IgD-negative memory B cell (primary cell): Measurements from ENCODE around the gene NEXN. TPM values are rescaled to one million over a fixed set of nuclear protein-coding genes. Genes with fewer than 3 reads are reported as not detected.
"Not testable (repeated sequence)": the region's sequence is repeated elsewhere in the genome, so short reads cannot be mapped to it uniquely, and the experiment has no call there.

ENCODE experiments used
- H3K27ac Mint-ChIP-seq, 3 donors: one replicate each; pipeline ENCODE4 v1.8.0; 2020 to 2022; ENCODE audit warnings: mild to moderate bottlenecking in 3 of 3, mixed read lengths in 3 of 3, moderate library complexity in 1 of 3
- H3K27me3 Mint-ChIP-seq: one replicate; pipeline ENCODE4 v1.8.0; 2021; ENCODE audit warnings: mixed read lengths
- H3K36me3 Mint-ChIP-seq: one replicate; pipeline ENCODE4 v1.8.0; 2020; ENCODE audit warnings: mild to moderate bottlenecking, mixed read lengths
- H3K4me1 Mint-ChIP-seq, 3 donors: one replicate each; pipeline ENCODE4 v1.8.0; 2020 to 2022; ENCODE audit warnings: mixed read lengths in 3 of 3, mild to moderate bottlenecking in 1 of 3
- H3K4me3 Mint-ChIP-seq, 4 donors: one replicate each; pipeline ENCODE4 v1.8.0; 2020 to 2022; ENCODE audit warnings: mild to moderate bottlenecking in 4 of 4, mixed read lengths in 4 of 4, moderate library complexity in 3 of 4
- H3K9me3 Mint-ChIP-seq, 3 donors: one replicate each; pipeline ENCODE4 v1.8.0; 2020 to 2021; ENCODE audit warnings: mixed read lengths in 3 of 3, mild to moderate bottlenecking in 1 of 3
- polyA plus RNA-seq: library from polyadenylated mRNA; unstranded; fragments of 300-500 nt; fragmentation: Illumina TruSeq; gene quantifications from one replicate; pipeline ENCODE4 v1.2.3, GENCODE V29; 2021

Gene NEXN
- polyA plus RNA-seq, 1 donor from 2014 or later: 3.8 TPM

DNA sequence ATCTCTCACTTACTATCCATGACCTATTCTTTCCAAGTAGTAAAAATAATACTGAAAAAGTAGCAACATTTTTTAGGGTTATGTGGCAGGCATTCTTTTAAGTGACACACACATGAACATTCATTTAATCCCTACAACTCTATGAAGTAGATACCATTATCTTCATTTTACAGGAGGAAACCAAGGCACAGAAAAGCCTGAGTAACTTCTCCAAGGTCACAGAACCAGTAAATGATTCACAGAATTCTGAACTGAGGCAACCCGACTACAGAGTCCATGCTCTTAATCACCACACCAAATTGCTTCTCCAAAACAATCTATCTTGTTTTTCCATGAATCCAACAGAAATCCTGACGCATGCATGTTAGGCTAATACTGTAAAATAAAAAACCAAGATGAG, 73.0 kb downstream of the NEXN start:
- Mint-ChIP-seq H3K27ac (no peak overlapping the region), H3K36me3 (peaks cover 5% of the 10 kb centered on the region), H3K9me3 (no peaks in the 10 kb centered on the region), H3K4me1 (peaks cover 2 to 10% (median 8%) of the 10 kb centered on the region in 3 donors), H3K27me3 (no peaks in the 10 kb centered on the region), H3K4me3 (no peak overlapping the region)

DNA sequence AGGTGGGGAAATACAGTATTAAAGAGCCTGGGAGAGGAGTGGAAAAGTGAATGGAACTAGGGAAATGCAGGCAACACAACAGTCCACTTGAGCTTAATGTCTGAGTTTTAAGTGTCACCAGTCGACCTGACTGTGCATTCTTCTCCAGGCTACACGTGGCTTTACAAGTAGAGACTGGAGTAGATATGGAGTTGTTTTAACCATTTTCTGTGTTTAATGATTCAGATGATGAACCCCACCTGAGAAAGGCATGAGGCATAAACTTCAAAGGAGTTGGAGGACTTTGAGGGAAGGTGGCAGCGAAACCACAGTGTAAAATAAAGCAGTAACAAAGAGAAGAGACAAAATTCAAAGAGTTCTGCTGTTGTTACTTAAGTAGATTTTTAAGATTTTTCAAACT, 77.9 kb downstream of the NEXN start:
- Mint-ChIP-seq H3K9me3 (no peaks in the 10 kb centered on the region), H3K4me3 (peak overlapping the region in 1 of 4 donors; percentile 44), H3K27me3 (no peaks in the 10 kb centered on the region), H3K36me3 (peaks cover 4% of the 10 kb centered on the region), H3K4me1 (peaks cover 13 to 15% (median 14%) of the 10 kb centered on the region in 3 donors), H3K27ac (peak overlapping the region in 1 of 3 donors; percentile 82)

DNA sequence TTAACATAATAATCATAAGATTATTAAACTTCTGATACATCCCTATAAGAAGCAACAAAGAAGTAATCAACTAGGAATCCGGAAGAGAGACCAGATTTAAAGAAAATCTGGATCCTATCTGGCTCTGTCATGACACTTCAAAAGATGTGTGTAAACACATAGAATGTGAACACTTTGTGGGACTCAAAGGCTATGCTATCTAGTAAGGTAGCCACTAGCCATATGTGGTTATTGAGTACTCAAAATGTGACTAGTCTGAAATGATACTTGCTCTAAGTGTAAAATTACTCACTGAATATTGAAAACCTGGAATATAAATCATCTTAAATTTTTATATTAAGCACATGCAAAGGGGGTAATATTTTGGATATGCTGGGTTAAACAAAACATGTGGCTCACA, 81.8 kb downstream of the NEXN start:
- H3K27me3 Mint-ChIP-seq: no peaks in the 10 kb centered on the region
- no peaks in the 10 kb centered on the region for H3K9me3 Mint-ChIP-seq
- H3K36me3 Mint-ChIP-seq: peaks cover 5% of the 10 kb centered on the region
- no peak overlapping the region for H3K27ac Mint-ChIP-seq
- peaks cover 30 to 34% (median 33%) of the 10 kb centered on the region in 3 donors for H3K4me1 Mint-ChIP-seq
- peak overlapping the region in 1 of 4 donors; percentile 9 for H3K4me3 Mint-ChIP-seq

DNA sequence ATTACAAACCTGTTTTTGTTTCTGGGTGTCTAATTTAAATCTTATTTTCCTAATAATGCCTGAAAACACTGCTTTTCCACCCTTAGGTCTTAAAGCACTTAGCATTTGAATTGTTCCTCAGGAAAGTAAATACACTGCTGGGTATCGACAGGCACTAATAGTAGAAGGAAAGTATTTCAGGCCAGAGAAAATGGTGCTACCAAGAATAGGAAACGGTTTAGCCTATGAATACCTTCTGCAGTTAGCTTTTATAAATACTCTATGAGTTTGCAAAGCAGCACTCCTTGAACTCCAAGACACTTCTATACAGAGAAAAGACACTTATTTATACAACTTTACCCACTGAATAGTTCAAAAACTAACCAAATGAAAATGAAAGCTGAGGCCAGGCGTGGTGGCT, 83.7 kb downstream of the NEXN start:
- Mint-ChIP-seq H3K27me3 (no peaks in the 10 kb centered on the region), H3K36me3 (peaks cover 5% of the 10 kb centered on the region), H3K9me3 (no peaks in the 10 kb centered on the region), H3K4me1 (peaks cover 42 to 46% (median 45%) of the 10 kb centered on the region in 3 donors), H3K27ac (peak overlapping the region in 2 of 3 donors; percentile 10 to 64), H3K4me3 (peak overlapping the region in 3 of 4 donors; percentile 32 to 76 (median 58))

DNA sequence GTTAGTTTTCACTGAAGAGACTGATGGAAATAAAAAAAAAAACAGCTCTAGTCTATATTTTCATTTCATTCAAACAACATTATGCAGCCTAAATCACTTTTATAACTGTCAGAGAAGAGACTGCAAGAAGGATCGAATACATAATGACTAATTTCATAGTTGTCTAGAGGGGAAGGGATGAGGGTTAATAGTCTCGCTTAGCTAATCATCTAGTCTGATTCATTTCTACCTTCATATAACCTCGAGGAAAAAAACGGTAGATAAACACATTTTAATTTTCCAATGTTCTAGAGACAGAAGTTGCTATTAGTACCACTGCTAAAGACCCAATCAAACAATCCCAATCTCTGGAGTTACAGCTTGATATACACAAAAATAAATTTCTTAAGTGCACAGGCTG, 87.0 kb downstream of the NEXN start:
- Mint-ChIP-seq H3K4me3 (peak overlapping the region in 3 of 4 donors; percentile 59 to 87 (median 72)), H3K27me3 (no peaks in the 10 kb centered on the region), H3K27ac (peak overlapping the region in 2 of 3 donors; percentile 8 to 50), H3K9me3 (no peaks in the 10 kb centered on the region), H3K36me3 (peaks cover 5% of the 10 kb centered on the region), H3K4me1 (peaks cover 40 to 43% (median 40%) of the 10 kb centered on the region in 3 donors)

DNA sequence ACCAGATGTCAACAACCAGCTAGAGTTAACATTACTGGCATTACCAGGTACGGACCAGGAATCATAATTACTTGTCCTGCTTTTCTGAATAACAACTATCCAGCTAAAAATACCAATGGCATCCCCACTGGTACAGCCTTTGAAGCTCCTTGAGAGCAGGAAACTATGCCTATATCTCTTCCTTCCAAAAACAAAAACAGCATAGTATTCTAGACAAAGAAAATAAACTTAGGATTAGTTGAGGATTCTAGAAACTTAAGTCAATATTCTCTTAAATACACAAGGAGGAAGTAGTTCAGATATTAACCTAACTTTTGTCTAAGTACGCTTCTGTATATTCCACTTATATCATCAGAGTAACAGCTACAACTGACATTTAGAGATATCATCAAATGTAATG, 87.5 kb downstream of the NEXN start:
- Mint-ChIP-seq H3K4me1 (peaks cover 39 to 46% (median 43%) of the 10 kb centered on the region in 3 donors), H3K27me3 (no peaks in the 10 kb centered on the region), H3K36me3 (peaks cover 5% of the 10 kb centered on the region), H3K27ac (peak overlapping the region in 2 of 3 donors; percentile 21 to 50), H3K4me3 (peak overlapping the region in 3 of 4 donors; percentile 59 to 87 (median 72)), H3K9me3 (no peaks in the 10 kb centered on the region)

DNA sequence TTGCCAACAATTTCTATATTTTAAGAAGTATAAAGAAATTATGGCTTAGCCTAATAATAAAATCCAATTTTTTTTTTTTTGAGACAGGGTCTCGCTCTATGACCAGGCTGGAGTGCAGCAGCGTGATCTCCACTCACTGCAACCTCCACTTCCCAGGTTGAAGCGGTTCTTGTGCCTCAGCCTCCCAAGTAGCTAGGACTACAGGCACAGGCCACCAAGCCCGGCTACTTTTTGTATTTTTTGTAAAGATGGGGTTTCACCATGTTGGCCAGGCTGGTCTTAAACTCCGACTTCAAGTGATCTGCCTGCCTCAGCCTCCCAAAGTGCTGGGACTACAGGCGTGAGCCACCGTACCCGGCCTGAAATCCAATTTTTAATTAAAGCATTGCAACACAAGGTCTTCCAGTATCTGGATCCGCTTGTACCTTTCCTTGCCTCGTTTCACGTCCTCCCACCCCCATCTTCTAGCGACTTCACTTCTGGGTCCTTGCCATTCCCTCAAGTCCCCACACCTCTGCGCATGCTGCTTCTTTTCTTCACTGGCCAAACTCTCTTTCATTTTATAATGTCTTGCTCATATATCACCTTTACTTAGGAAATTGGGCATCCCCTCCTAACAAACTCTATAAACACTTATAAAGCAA, 88.1 kb downstream of the NEXN start:
- Mint-ChIP-seq H3K9me3 (no peaks in the 10 kb centered on the region), H3K4me3 (peak overlapping the region in 1 of 4 donors; percentile 87), H3K27ac (peak overlapping the region in 1 of 3 donors; percentile 21), H3K36me3 (peaks cover 1% of the 10 kb centered on the region), H3K27me3 (no peaks in the 10 kb centered on the region), H3K4me1 (peaks cover 35 to 40% (median 38%) of the 10 kb centered on the region in 3 donors)

DNA sequence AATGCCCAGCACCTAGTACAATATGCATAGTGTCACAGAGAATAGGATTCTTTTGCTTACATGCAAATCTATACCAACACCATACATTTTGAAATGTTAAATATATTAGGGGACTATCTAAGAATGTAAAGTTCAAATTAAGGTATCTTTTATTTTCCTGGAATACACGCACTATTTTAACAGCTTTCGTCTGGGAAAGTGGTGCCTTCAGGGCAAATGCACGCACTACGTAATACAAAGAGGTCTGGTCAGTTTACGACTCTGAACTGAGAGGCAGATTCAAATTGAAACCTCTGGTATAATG, 89.5 kb downstream of the NEXN start:
- peaks cover 30 to 35% (median 34%) of the 10 kb centered on the region in 3 donors for H3K4me1 Mint-ChIP-seq
- no peaks in the 10 kb centered on the region for H3K27me3 Mint-ChIP-seq
- no peak overlapping the region for H3K4me3 Mint-ChIP-seq
- H3K9me3 Mint-ChIP-seq: no peaks in the 10 kb centered on the region
- no peaks in the 10 kb centered on the region for H3K36me3 Mint-ChIP-seq
- no peak overlapping the region for H3K27ac Mint-ChIP-seq

DNA sequence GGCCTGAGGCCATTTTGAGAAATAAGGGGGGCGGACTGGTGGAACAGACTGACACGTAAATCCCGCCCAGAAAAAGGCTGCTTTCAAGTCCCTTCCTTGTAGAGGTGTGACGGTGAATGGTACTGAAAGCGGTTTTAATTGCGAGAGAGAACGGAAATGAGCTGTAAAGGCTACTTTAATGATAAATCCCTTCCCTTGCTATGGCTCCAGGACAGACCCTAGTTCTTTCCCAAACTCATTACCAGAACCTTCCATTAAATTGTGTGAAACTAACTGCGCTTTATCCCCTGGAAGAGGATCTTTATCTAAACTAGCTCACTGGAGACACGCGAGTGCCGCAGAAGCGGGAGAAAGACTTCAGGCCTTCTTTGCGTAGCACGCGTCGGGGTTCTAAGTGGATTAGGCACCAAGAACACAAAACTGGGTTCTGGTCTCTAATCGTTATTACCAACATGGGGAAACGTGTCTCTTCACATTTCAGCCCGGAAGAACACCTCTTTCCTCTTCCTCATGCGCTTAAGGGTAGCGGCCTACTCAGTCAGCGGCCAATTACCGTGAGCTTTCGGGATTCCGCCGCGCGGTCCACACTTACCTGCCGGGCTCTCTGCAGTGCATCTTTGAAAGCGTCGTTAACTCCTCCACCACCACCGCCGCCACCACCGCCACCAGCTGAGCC, 90.0 kb downstream of the NEXN start:
- Mint-ChIP-seq H3K9me3 (no peaks in the 10 kb centered on the region), H3K36me3 (no peaks in the 10 kb centered on the region), H3K27me3 (no peaks in the 10 kb centered on the region), H3K27ac (no peak overlapping the region), H3K4me1 (peaks cover 29 to 34% (median 33%) of the 10 kb centered on the region in 3 donors), H3K4me3 (no peak overlapping the region)

DNA sequence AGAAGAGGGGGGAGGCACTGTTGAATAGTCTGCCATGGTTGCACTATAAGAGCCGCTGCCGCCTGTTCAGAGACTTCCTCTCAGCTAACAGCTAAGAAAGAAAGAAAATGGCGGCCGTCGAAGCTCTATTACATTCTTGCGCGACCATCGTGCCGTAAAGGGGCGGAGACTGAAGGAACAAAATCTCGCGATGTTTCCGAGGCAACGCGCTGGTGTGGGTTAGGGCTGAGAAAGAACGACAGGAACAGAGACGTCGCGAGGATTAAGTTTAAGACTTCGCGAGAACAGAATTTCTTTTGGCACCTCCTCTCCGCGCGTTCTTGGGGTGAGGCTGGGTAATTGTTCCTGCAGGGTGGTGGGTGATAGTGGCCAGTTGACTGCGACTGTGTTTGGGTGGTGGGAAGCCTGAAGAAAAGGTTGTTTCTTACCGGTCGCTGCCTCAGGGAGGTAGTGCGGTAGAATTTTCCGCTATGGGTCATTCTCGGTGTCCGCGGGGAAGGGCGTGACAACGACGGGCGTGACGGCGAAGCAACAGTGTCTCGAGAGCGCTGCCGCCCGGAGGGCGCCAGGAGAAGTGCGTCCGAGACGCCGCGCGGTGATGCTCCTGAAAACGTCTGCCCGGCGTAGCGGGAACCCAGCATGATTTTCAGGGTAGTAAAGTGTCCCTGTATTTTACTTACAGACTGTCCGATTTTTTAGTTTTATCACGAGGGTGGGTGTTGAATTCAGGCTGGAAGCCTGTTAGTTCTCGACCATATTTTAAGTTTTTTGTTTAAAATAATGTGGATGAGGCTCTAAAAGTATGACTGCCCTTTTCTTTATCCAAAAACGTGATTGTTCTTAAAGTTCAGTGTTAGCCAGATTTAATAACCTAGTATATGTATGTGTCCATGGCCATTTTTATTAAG, 90.8 kb downstream of the NEXN start, which contains the start of gene FUBP1:
FUBP1 (minus strand) TSS at position 104 of the 908 bp plus-strand sequence; CDS start at position 36, 68 bp downstream.
- no peaks in the 10 kb centered on the region for H3K27me3 Mint-ChIP-seq
- no peaks in the 10 kb centered on the region for H3K36me3 Mint-ChIP-seq
- peaks cover 27 to 31% (median 31%) of the 10 kb centered on the region in 3 donors for H3K4me1 Mint-ChIP-seq

DNA sequence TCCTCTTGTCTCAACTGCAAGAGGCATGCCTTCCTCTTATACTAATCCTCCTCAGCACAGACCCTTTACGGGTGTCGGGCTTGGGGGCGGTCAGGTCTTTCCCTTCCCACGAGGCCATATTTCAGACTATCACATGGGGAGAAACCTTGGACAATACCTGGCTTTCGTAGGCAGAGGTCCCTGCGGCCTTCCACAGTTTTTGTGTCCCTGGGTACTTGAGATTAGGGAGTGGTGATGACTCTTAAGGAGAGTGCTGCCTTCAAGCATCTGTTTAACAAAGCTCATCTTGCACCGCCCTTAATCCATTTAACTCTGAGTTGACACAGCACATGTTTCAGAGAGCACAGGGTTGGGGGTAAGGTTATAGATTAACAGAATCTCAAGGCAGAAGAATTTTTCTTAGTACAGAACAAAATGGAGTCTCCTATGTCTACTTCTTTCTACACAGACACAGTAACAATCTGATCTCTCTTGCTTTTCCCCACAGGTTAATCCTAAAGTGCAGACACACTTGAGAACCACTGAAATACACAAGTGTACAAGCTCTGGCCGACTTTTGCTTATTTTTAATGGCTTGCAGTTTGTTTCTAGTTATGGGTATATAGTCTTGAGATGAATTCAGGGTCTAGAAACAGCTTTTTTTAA, 95.0 kb downstream of the NEXN start:
- peaks cover 9 to 23% (median 21%) of the 10 kb centered on the region in 3 donors for H3K4me1 Mint-ChIP-seq
- H3K9me3 Mint-ChIP-seq, H3K36me3 Mint-ChIP-seq, H3K27me3 Mint-ChIP-seq, H3K4me3 Mint-ChIP-seq, H3K27ac Mint-ChIP-seq: not testable (repeated sequence)

More for the DNA sequence above, 90.8 kb downstream of the NEXN start, which contains the start of gene FUBP1:
- no peak within 1 kb of the TSS for H3K27ac Mint-ChIP-seq
- H3K9me3 Mint-ChIP-seq: no peaks in the 10 kb centered on the region
- no peak within 1 kb of the TSS for H3K4me3 Mint-ChIP-seq

DNA sequence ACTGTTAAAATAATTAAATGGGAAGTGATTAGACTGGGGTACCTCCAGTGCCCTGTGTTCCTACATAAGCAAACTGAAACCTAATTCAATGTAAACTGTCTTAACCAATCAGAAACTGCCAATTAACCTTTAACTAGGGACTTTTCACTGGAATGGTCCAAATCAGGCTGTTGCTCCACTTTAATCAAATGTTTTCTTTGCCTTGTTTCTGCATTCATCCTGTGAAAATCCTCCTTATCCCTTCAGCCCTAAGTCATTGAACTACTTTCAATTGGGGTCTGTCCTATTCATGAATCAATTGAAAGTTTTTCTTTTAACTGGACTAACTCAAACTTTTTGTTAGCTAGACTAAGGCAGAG, 95.6 kb downstream of the NEXN start:
- Mint-ChIP-seq H3K9me3 (no peaks in the 10 kb centered on the region), H3K27me3 (no peaks in the 10 kb centered on the region), H3K36me3 (peaks cover 6% of the 10 kb centered on the region), H3K27ac (no peak overlapping the region), H3K4me3 (peak overlapping the region in 1 of 4 donors; percentile 29), H3K4me1 (peaks cover 11 to 26% (median 26%) of the 10 kb centered on the region in 3 donors)

DNA sequence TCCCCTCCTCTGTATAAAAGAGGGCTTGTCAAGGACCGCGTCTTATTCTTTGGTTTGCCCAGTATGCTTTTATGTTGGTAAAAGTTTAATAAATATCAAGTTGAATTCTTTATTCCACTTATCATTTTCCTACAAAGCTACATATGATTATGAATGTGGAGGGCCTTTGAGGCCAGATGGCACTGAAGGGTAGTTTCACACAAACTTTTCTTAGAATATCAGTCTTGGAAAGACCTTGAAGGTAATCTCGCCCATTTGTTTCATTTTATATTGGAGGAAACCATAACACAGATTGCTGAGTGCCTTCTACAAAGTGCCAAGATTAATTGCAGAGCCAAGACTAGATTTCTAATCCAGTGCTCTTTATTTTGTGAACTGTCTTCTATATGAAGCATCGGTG, 96.2 kb downstream of the NEXN start:
- Mint-ChIP-seq H3K36me3 (peaks cover 6% of the 10 kb centered on the region), H3K4me1 (peaks cover 16 to 33% (median 26%) of the 10 kb centered on the region in 3 donors), H3K9me3 (no peaks in the 10 kb centered on the region), H3K4me3 (peak overlapping the region in 1 of 4 donors; percentile 29), H3K27me3 (no peaks in the 10 kb centered on the region), H3K27ac (no peak overlapping the region)

DNA sequence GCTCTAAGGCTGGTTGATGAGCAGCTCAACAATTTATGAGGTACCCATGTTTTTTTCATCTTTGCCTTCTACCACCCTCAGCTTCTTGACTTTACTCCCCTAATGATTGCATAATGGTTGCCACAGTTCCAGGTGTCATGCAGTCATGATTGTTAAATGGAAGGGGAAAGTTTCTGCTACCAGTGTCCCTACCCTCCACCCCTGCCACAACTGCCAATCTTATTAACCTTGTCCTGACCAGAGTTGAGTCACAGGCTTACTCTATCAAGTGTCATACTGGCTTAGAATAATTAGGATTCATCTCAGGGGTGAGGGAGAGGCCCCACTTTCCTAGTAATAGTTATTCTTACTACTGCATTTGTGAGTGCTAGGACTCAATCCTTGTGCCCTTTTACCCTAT, 98.4 kb downstream of the NEXN start:
- H3K27me3 Mint-ChIP-seq: no peaks in the 10 kb centered on the region
- H3K9me3 Mint-ChIP-seq: no peaks in the 10 kb centered on the region
- no peak overlapping the region for H3K27ac Mint-ChIP-seq
- H3K4me1 Mint-ChIP-seq: peaks cover 17 to 32% (median 23%) of the 10 kb centered on the region in 3 donors
- H3K4me3 Mint-ChIP-seq: no peak overlapping the region
- H3K36me3 Mint-ChIP-seq: peaks cover 7% of the 10 kb centered on the region
